Measurements from ENCODE around the gene CAPN1.

Gene CAPN1

GRCh38 chr11:65208785-65209710, 27.3 kb downstream of the CAPN1 start:
- TF ChIP-seq CTCF (IDR thresholded peaks at IDR 0.05; ENCODE audit: low read depth, low read length) (no peak), MYC (IDR thresholded peaks at IDR 0.05; ENCODE audit: low read depth, low read length) (peak; percentile 14; the same call in 1 of the 2 replicates), MAX (IDR thresholded peaks at IDR 0.05; ENCODE audit: low read depth, low read length) (peak; percentile 60; the same call in 1 of the 2 replicates), POLR2A (IDR thresholded peaks at IDR 0.05; ENCODE audit: extremely low read depth, insufficient read length) (no peak)
- no peak overlapping the region for H3K4me3 ChIP-seq (ENCODE audit: low read depth, low read length)
- peak; percentile 73 for DNase-seq (ENCODE audit: low read depth)

- TF ChIP-seq MAX (IDR thresholded peaks at IDR 0.05; ENCODE audit: low read depth, low read length) (no peak), POLR2A (IDR thresholded peaks at IDR 0.05; ENCODE audit: extremely low read depth, insufficient read length) (no peak), CTCF (IDR thresholded peaks at IDR 0.05; ENCODE audit: low read depth, low read length) (no peak), MYC (IDR thresholded peaks at IDR 0.05; ENCODE audit: low read depth, low read length) (no peak)
- H3K4me3 ChIP-seq (ENCODE audit: low read depth, low read length), result no peak overlapping the region
- no peak for DNase-seq (ENCODE audit: low read depth)
Measured at GRCh38 chr11:65209711-65210360, 28.1 kb downstream of the CAPN1 start.

GRCh38 chr11:65210361-65210731, 28.6 kb downstream of the CAPN1 start:
- H3K4me3 ChIP-seq (ENCODE audit: low read depth, low read length), result no peak overlapping the region
- no peak for TF ChIP-seq MYC (IDR thresholded peaks at IDR 0.05; ENCODE audit: low read depth, low read length)
- TF ChIP-seq MAX (IDR thresholded peaks at IDR 0.05; ENCODE audit: low read depth, low read length), result no peak
- TF ChIP-seq POLR2A (IDR thresholded peaks at IDR 0.05; ENCODE audit: extremely low read depth, insufficient read length), result no peak
- TF ChIP-seq CTCF (IDR thresholded peaks at IDR 0.05; ENCODE audit: low read depth, low read length), result no peak
- no peak for DNase-seq (ENCODE audit: low read depth)

DNA sequence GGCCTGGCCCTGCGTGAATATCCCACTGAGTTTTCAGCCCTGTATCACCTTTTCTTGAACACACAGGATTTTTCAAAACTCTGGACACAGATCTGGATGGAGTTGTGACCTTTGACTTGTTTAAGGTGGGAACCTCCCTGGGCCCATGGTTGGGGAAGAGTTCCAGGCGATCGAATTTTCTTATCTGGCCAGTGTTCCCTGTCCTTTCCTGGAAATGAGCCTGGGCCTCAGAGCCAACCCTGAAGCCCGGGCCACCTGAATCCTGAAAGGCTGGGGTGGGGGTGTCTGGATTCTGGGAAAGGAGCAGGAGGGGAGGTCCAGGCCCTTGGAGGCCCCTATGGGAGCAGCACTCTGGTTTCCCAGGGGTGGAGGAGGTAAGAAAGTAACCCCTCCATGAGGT, 29.0 kb downstream of the CAPN1 start:
- H3K4me3 ChIP-seq (ENCODE audit: low read depth, low read length), result no peak overlapping the region
- no peak for TF ChIP-seq MYC (IDR thresholded peaks at IDR 0.05; ENCODE audit: low read depth, low read length)
- DNase-seq (ENCODE audit: low read depth), result no peak

- H3K4me3 ChIP-seq (ENCODE audit: low read depth, low read length), result no peak overlapping the region
- DNase-seq (ENCODE audit: low read depth), result no peak
- TF ChIP-seq MYC (IDR thresholded peaks at IDR 0.05; ENCODE audit: low read depth, low read length), result no peak
- TF ChIP-seq MAX (IDR thresholded peaks at IDR 0.05; ENCODE audit: low read depth, low read length), result no peak
- no peak for TF ChIP-seq POLR2A (IDR thresholded peaks at IDR 0.05; ENCODE audit: extremely low read depth, insufficient read length)
- no peak for TF ChIP-seq CTCF (IDR thresholded peaks at IDR 0.05; ENCODE audit: low read depth, low read length)
Measured at GRCh38 chr11:65211293-65212105, 29.8 kb downstream of the CAPN1 start.
